Stimulated activated CD4-positive, alpha-beta T cell treated with anti-CD3 and anti-CD28 coated beads, Interleukin-2, amount 100 ng/mL, for 4 hours (primary cell): ENCODE data around the gene SNX32.
A peak's percentile ranks its signal among the peaks of the same experiment; 100 is the strongest.
"Not testable (repeated sequence)": the region's sequence is repeated elsewhere in the genome, so short reads cannot be mapped to it uniquely, and the experiment has no call there.

ENCODE experiments used
- DNase-seq: peaks from one replicate; pipeline ENCODE4 v3.0.0-alpha.2; 2020; ENCODE audit warnings: low read depth

SNX32 gene

GRCh38 chr11:65829459-65829858 lies 4.3 kb upstream of the SNX32 start:
- no peak for DNase-seq

GRCh38 chr11:65832231-65832630 lies 1.5 kb upstream of the SNX32 start:
- DNase-seq, result not testable (repeated sequence)

- DNase-seq, result no peak
Observed at GRCh38 chr11:65834202-65834601, 439 bp downstream of the SNX32 start.

- DNase-seq, result no peak
Observed at GRCh38 chr11:65842144-65842543, 8.4 kb downstream of the SNX32 start.

- no peak for DNase-seq
Observed at GRCh38 chr11:65843811-65844210, 10.0 kb downstream of the SNX32 start.

GRCh38 chr11:65844231-65844872 lies 10.6 kb downstream of the SNX32 start:
- DNase-seq, result no peak

- no peak for DNase-seq
Observed at GRCh38 chr11:65847746-65848145, 14.0 kb downstream of the SNX32 start.

GRCh38 chr11:65848693-65849092 lies 14.9 kb downstream of the SNX32 start:
- DNase-seq, result not testable (repeated sequence)

- no peak for DNase-seq
Observed at GRCh38 chr11:65849366-65849765, 15.6 kb downstream of the SNX32 start.

- DNase-seq, result no peak
Observed at GRCh38 chr11:65849771-65850216, 16.0 kb downstream of the SNX32 start.

- DNase-seq, result no peak
Observed at GRCh38 chr11:65850217-65851082, 16.7 kb downstream of the SNX32 start.

GRCh38 chr11:65851083-65851579 lies 17.4 kb downstream of the SNX32 start:
- DNase-seq, result no peak

GRCh38 chr11:65851811-65852507 lies 18.2 kb downstream of the SNX32 start:
- DNase-seq, result no peak

GRCh38 chr11:65852508-65853245 lies 18.9 kb downstream of the SNX32 start:
- DNase-seq, result no peak

- no peak for DNase-seq
Observed at GRCh38 chr11:65853246-65853979, 19.6 kb downstream of the SNX32 start.

- DNase-seq, result no peak
Observed at GRCh38 chr11:65854161-65854592, 20.4 kb downstream of the SNX32 start.

GRCh38 chr11:65854852-65855837 lies 21.4 kb downstream of the SNX32 start:
- no peak for DNase-seq

- no peak for DNase-seq
Observed at GRCh38 chr11:65855927-65856363, 22.2 kb downstream of the SNX32 start.

- peak; percentile 76 for DNase-seq
Observed at GRCh38 chr11:65856689-65857499, 23.1 kb downstream of the SNX32 start.
